8988T (cell line): ENCODE results near the gene CSTPP1.
"Not testable (repeated sequence)": the region's sequence is repeated elsewhere in the genome, so short reads cannot be mapped to it uniquely, and the experiment has no call there.

Source experiments
- DNase-seq: peaks from one replicate; pipeline ENCODE4 v3.0.0; 2011

CSTPP1 gene

DNA sequence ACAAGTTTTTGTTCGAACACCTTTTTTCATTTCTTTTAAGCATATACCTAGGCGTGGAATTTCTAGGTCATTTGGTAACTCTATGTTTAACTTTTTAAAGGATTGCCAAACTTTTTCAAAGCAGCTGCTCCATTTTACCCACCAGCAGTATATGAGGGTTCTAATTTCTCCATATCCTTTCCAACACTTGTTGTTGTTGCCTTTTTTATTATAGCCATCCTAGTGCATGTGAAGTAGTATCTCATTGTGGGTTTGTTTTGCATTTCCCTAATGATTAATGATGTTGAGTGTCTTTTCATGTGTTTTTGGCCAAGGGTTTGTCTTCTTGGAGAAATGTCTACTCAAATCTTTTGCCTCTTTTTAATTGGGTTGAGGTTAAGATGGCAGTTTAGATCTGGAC, 24.5 kb downstream of the CSTPP1 start:
- DNase-seq = no peak

- DNase-seq = not testable (repeated sequence)
Observed at GRCh38 chr11:46961886-46962285, 25.3 kb downstream of the CSTPP1 start.

- no peak for DNase-seq
Observed at GRCh38 chr11:46963844-46964243, 27.3 kb downstream of the CSTPP1 start.

DNA sequence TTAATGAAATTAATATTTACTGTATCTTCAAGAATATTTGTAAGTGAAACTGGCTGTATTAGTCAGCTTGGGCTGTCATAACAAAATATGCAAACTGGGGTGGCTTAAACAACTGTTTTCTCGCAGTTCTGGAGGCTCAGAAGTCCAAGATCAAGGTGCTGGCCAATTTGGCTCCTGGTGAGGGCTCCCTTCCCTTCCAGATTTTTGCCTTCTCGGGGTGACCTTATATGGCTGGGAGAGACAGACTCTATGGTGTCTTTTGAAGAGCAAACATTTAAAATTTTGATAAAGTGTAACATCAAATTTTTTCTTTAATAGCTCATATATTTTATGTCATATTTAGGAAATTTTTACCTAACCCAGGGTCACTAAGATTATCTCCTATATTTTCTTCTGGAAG, 30.2 kb downstream of the CSTPP1 start:
- DNase-seq = no peak

DNA sequence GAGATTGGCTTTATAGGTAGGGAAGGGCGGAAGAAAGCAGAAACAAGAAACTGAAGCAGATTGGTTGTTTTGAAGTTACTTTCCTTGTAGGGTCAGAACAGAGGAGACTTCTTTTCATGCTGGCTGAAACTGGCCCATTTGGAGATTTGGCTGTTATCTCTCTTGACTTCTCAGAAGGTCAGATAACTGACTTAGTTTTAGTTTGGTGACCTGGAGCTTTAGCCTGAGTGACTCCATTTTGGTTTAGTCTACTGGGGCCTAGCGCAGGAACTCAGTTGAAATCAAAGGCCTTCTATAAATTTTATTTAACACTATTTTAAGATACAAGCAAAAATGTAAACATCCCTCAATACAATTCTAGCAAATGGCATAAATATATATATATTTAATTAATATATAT, 31.4 kb downstream of the CSTPP1 start:
- DNase-seq = no peak

- no peak for DNase-seq
Observed at GRCh38 chr11:46969379-46969778, 32.8 kb downstream of the CSTPP1 start.

DNA sequence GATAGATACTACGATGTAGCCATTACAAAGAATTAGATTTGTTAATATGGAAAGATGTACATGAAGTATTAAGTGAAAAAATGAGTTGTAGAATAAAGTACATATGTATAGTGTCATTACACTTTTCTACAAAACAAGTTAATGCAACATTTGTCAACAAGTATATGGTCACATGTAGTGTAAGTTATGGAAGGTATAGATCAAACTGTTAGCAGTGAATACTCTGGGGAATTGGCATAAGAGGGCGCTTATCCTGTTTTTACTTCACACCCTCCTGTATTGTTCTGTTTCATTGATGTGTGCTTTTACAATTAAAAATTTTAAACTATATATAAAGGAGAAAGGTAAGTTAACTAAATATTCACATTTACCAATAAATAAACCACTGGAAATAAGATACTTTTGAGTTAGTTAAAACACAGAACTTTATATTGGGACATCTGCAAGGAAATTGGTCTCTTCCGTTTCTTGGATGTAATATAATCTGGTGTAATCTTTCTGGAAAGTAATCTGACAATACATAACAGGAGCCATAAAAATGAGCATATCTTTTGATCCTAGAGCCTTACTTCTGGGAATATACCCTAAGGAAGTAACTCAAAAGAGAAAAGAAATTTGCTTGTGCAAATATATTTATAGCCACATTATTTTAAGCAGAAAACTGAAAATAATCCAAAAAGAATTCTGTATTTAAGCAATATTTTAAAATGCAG, 34.5 kb downstream of the CSTPP1 start:
- no peak for DNase-seq

DNA sequence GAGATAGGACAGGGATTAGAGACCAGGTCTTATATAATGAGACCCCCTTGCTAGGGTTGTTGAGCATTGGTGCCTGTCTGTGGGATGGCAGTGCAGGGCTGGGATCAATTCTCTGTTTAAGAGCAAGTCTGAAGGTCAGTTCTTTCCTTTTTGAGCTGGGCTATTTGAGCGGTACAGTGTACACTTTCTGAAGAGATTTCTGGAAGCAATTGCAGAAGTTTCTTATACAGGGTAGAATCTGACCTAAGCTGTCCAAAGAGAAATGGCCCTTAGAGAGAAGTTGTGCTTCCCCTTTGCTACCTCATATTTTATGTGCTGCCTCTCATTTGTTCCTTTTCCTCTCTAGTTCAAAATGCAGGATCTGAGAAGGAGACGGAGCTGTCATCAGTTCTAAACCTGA, 35.8 kb downstream of the CSTPP1 start:
- no peak for DNase-seq

- no peak for DNase-seq
Observed at GRCh38 chr11:46972821-46973220, 36.3 kb downstream of the CSTPP1 start.

- no peak for DNase-seq
Observed at GRCh38 chr11:46976182-46976854, 39.8 kb downstream of the CSTPP1 start.

- DNase-seq = no peak
Observed at GRCh38 chr11:46977038-46977813, 40.7 kb downstream of the CSTPP1 start.

GRCh38 chr11:46978005-46978491, 41.5 kb downstream of the CSTPP1 start:
- no peak for DNase-seq

DNA sequence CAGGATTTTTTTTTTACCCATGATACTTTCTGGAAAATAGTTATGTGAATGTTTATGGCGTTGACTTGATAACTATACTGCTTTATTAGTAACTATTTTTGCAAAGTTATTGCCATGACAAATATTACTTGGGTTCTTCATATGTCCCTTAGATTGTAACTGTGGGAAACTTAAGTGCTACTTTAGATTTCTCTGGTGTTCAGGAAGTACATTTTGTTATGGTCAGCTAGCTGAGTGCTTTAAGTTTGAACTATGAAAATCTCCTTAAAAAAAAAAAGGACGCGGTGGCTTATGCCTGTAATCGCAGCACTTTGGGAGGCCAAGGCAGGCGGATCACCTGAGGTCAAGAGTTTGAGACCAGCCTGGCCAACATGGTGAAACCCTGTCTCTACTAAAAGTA, 42.8 kb downstream of the CSTPP1 start:
- no peak for DNase-seq

DNA sequence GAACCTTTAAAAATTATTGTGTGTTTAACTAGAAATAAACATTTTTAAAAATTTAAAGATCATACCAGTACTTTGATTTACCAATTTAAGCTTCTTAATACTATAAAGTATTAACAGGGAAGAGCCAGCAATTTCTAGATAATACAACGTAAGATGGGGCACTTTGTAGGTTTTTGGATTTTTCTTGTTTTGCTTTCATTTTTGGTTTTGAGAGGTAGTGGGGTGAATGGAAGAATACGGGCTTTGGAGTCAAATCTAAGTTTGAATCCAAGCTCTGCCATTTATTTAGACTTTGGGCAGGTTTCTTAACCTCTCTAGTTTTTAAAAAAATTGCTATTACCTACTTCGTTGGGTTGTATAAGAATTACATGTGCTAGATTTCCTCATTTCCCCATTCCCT, 44.9 kb downstream of the CSTPP1 start:
- DNase-seq = no peak

DNA sequence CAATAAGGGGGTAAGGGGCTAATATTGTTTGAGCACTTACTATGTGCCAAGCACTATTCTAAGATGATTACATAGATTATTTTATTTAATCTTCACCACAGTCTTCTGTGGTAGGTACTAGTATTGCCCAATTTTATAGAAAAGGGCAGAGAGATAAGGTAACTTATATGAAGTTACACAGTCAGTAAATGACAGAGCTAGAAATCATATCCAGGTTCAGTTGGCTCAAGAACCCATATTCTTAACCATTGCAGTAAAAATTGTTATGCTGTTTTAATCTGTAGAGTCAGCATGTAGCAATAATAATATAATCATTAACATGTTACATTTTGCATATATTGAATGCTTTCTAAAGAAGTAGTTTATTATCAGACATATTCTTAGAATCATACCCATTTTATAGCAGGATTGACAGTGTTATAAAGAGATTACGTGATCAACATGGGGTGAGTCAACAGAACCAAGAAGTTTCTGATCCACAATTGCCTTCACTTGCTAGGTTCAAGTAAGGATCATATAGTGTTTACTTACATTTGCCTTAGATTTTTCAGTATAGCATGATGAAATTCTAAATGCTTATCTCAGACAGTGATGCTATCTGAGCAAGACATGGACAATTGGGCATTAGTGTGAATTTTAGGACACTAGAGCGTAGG, 46.4 kb downstream of the CSTPP1 start:
- DNase-seq = no peak

DNA sequence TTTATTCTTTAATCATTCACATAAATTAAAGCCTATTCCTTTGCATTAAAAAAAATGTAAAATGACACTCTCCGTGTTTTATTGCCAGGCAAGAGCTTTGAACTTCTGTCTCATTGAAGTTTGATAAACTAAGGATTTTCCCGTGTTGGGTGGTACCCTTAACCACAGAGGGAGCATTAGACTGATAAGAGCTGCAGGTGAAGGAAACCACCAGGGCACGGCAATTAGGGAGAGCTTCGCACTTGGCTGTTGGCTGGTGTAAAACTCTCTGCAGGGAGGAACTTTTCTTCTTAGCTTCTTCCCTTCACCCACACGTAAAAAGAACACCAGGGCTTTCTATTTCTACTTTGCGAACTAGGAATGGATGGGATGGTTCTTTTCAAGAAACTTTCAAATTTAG, 47.0 kb downstream of the CSTPP1 start:
- DNase-seq = no peak

GRCh38 chr11:46984548-46984947, 48.0 kb downstream of the CSTPP1 start:
- no peak for DNase-seq

- DNase-seq = no peak
Observed at GRCh38 chr11:46984987-46985386, 48.4 kb downstream of the CSTPP1 start.

DNA sequence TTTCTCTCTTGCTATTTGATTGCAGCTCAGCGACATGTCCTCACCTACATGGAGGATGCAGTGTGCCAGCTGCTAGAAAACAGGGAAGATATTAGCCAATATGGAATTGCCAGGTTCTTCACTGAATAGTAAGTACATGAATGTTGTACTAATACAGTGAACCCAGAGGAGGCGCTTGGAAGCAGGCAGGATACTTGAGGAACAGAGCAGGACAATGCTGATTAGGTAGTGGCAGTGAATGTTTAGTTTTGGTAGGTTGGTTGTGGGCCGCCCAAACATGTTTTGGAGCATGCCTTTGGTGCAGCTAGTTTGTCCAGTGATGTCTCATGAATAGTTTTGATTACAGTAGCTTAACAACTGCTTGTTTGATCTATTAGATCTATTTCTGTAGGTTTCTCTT, 50.6 kb downstream of the CSTPP1 start:
- DNase-seq = no peak

- DNase-seq = not testable (repeated sequence)
Observed at GRCh38 chr11:46989810-46990487, 53.4 kb downstream of the CSTPP1 start.

- no peak for DNase-seq
Observed at GRCh38 chr11:46991391-46991790, 54.8 kb downstream of the CSTPP1 start.

DNA sequence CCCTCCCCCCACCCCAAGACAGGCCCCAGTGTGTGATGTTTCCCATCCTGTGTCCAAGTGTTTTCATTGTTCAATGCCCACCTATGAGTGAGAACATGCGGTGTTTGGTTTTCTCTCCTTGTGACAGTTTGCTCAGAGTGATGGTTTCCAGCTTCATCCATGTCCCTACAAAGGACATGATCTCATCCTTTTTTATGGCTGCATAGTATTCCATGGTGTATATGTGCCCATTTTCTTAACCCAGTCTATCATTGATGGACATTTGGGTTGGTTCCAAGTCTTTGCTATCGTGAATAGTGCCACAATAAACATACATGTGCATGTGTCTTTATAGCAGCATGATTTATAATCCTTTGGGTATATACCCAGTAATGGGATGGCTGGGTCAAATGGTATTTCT, 55.8 kb downstream of the CSTPP1 start:
- DNase-seq = not testable (repeated sequence)

- DNase-seq = not testable (repeated sequence)
Observed at GRCh38 chr11:46997796-46998195, 61.2 kb downstream of the CSTPP1 start.
